ENCODE measurements around the gene INSC.

Gene INSC

DNA sequence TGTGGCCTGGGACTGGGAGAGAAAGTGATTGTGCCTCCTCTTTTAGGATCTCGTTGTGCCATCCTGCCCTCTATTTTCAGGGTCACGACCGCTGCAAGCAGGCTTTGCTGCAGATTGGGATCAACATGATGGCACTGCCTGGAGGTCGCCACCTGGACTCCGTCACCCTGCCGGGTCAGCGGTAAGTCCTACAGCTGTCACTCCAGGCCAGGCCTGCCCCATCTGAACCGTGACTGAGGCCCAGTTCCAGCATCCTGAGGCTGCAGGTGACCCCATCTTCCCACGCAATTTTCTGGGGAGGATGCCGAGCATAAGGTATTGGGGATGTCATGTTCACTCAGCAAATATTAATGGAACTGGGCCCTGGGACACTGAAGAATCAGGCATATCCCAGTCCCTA lies 34.3 kb downstream of the INSC start:
- DNase-seq = no peak

DNA sequence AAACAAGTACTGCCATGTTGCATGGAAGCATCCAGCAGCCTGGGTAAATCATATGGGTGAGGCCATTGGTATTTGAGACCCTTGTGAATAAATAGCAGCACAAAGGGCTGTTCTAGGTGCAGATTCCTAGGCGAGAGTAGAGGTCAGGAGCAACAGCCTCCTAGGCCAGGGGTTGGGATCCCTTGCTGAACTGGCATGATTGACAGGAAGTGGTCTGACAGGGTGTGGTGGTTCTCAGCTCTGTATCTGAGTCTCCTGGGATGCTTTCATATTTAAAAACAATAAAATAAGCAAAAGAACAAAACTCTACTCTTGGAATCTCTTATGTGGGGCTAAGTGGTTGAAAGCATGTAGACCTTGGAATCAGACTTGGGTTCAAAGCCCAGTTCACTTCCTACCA lies 35.8 kb downstream of the INSC start:
- DNase-seq = no peak

DNA sequence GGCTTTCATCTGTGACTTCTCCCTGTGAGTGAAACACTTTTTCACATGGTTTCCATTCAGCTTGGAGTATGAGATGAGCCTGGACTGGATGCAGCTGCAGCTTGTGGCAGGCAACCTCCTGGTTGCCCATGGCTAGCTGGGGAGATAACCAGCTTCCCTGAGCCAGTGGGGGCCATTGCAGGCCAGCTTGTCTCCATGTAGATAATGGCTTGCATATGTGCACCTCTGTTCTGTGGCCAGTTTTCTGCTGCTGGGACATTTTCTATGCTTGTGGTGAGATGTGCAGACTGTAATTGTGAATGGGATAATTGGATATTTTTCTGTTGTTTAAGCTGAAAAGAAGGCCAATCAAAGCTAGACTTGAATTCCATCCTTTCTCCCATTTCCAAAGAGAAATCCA lies 38.5 kb downstream of the INSC start:
- no peak for DNase-seq

DNA sequence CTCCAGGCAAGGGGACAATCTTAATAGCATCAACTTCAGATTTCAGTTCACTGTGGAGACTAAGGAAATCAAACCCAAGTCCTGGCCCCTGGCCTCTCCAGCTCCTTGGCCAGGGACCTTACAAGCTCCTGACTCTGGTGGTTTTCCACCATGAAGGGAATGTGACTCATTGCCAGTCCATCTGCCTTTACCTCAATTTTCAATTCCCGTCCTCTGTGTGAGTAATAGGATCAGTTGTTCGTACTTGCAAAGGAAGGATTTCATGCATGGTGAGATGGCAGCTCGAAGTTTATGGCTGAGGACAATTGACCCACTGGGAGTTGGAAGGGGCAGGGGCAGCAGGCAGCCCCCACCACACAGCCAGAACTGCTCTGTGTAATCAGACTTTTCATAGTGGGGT lies 42.5 kb downstream of the INSC start:
- no peak for DNase-seq

DNA sequence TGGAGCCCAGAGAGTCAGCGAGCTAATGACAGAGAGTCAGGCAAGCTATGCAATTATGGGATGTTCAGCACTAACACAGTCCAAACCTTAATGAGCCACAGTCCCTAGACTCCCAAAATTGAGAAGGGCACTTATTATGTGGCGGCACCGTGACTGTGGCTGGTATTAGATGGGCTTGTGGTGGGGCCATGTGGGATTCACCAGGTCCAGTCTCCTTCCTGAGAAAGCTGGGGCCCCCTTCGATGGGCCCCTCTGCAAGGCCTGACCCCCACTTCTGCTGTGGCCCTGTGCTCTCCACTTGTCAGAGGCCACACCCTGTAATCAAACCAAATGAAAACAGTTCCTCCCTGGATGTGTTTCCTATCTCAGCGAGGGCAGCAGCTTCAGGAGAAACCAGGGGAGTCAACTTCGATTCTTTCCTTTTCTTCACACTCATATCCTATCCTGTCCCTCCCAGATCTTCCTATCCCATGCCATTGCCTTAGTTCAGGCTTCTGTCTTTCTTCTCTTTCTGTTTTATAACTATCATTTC lies 42.9 kb downstream of the INSC start:
- no peak for DNase-seq

DNA sequence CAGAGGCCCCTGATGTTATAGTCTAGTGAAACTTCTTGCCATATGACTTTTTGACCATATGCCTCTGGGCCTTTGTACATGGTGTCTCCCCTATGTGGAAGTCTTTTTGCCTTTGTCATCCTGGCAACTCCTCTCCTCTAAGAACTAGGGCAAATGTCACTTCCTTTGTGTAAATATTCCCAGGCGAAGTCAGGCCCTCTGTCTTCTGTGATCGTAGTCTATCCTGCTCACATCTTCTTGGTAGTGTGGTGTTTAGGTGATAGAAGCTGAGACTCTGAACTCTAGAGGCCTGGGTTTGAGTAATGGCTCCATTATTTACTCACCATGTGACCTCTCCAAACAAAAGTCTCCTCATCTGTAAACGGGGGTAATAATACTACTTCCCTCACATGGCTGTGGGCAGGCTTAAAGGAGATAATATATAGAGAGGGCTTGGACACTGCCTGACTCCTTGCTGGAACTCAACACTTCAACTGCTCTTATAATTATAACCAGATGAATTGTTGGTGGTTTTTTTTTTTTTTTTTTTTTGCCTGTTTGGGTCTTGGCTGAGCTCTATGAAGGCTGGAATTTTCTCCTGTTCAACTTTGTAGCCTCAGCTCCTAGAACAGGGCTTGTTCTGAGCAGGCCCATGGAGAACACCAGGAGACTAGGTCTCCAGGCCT lies 43.8 kb downstream of the INSC start:
- DNase-seq = no peak

DNA sequence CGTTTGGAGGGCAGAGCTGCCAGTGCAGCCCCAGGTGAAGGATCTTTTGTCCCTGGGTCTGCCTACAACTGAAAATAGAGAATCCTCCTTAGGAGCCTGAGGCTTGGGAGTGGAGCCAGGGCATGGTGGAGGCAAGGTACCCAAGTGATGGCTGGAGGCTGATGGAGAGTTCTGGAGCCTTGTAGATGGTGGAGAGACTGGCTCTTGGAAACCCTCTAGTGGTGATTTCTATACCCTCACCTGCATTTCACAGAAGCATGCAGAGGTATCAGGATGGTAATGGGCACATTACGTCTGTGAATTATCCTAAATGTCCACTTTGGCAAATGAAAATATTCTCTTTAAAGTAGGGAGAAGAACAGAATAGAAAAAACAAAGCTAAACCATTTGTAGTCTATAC lies 44.4 kb downstream of the INSC start:
- no peak for DNase-seq

DNA sequence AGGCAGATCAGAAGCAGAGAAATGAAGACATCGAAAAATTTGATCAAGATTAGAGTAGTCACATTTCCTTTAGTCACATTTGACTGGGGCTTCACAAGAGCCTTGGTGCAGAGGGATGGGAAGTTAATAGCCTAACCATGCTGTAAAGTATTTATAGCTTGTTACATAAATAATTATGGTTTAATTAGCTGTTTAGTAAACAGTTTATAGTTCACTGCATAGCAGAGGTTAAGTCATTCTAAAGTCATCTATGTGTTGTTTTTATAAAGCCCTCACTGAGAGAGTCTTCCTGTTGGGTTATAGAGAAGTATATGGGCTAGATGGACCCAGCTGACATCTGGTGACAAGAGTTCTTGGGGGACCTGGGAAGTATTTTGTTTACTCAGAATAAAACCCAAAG lies 47.1 kb downstream of the INSC start:
- DNase-seq = no peak

DNA sequence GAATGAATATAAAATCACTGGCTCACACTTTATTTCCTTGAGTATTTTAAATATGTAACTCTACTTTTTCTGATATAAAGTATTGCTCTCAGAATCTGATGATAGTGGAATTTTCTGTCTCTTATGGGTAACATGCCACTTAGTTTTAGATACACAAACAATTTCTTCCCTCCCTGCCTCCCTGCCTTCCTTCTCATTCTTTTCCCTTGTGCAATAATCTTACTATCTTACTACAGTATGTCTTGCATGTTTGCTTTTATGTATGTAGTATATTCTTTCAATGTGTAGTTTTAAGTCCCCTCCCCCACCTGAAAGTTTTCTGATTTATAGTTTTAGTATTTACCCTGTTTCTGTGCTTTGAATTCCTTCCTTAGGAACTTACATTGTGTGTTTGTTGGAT lies 48.4 kb downstream of the INSC start:
- no peak for DNase-seq

DNA sequence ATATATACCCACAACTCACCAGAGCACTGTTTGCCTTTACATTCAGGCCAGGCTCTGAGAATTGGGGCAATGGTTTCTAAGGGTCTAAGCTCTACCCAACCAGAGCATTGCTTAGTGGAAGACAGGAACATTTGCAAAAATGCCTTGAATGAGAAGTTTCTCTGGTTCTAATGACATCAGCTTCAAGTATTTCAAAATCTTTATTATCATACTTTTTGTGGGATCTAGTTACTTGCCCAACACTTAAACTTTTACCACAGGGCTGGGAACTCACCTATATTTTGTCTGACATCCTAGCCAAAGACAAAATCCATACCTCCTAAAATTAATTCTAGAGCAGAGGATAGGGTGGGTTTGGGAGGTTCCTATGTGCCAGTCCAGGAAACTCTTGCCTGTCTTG lies 51.5 kb downstream of the INSC start:
- no peak for DNase-seq

DNA sequence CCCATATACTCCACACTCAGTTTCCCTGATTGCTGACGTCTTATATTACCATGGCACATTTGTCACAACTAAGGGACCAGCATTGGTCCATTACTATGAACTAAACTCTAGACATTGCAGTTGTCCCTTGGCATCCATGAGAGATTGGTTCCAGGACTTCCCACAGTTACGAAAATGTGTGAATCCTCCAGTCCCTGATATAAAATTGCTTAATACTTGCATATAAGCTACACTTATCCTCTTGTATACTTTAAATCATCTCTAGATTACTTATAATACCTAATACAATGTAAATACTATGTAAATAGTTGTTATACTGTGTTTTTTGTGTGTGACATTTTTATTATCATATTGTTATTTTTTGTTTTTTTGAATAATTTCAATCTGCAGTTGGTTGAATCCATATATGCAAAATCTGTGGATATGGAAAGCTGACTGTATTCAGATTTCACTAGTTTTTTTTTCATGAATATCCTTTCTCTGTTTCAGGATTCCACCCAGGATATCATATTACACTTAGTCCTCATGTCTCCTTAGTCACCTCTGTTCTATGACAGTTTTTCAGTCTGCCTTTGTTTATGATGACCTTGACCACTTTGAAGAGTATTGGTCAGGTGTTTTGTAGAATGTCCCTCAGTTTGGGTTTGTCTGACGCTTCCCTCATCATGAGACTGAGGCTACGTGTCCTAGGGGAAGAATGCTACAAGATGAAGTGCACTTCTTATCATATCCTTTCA lies 55.3 kb downstream of the INSC start:
- DNase-seq = no peak

DNA sequence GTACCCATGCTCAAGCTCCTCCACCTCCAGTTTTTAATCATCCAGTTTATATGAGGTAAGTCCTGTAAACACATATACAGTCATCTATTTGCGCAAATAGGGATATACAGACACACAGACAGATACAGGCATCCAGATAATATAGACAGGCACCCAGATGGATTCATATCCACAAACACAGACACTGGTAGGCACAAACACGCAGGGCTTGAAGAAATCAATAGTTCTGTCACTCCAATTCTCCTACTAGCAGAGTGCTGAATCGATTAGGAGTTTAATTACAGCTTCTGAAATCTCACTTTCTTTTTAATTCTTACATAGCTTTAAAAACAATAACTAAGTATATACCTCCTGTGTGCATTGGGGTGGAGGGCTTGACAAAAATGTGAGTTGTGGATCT lies 56.0 kb downstream of the INSC start:
- DNase-seq = no peak

DNA sequence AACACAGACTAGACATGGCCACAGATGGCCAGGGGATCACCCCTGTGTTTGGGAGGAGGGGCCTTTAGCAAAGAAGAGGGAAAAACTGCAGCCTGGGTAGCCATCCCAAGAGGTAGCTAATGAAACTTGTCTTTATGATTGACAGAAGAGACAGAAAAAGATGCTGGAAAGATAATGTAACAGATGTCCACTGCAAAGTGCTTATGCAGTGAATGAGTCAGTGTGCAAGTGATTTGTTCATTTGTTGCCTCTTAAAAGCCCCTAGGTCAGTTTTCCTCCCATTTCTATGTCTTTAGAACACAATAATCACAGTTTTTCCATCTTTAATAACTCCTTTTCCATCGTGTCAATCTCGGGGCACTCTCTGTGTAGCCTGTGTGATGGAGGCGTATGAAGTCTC lies 57.2 kb downstream of the INSC start:
- DNase-seq = no peak

DNA sequence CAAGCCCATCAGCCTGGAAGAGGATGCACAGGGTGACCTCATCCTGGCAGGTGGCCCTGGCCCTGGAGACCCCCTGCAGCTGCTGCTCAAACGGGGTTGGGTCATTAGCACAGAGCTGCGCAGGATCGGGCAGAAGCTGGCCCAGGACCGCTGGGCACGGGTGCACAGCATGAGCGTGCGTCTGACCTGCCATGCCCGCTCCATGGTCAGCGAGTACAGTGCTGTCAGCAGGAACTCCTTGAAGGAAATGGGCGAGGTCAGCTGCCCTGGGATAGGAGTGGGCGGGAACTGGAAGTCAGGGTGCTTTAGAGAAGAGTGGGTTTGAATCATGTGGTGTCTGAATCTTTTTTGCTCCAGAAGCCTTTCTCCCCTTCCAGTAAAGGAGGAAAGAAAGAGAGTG lies 61.1 kb downstream of the INSC start:
- no peak for DNase-seq

DNA sequence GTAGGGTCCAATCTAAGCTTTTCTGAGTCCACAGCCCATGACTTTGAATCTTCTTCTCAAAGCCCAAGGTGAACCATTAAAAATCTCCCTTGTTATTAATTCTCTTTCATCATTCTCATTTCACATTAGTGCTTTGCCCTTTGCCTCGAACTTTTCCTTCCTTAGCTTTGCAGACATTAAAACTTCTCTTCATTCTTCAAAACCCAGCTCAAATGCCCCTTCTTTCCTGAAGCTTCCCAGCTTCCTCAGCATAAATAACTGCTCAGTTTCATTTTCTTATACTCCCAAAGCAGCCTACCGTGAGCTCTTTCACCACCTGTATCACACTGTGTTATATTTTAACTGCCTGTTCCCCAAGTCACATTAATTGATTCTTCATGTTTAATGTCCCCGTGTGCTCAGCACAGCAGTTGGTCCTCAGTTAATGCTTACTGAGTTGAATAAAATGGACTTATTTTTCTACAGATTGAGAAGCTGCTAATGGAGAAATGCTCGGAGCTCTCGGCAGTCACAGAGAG lies 62.0 kb downstream of the INSC start:
- no peak for DNase-seq

DNA sequence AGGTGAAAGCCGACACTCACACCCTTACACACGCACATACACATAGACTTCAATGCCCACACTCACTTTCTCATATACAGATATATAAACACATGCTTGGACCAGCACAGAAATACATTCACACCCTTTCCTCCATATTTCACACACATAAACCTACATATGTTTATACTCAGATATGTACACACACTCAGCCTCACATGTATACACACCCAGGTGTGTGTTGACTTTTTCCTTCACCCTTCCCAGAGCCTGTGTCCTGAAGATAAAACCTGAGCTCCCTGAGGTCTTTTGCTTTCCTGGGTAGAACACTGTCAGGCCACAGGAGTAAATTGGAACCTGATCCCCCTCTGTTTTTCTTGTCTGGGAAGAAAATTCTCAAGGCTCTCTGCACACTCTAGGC lies 62.8 kb downstream of the INSC start:
- no peak for DNase-seq

DNA sequence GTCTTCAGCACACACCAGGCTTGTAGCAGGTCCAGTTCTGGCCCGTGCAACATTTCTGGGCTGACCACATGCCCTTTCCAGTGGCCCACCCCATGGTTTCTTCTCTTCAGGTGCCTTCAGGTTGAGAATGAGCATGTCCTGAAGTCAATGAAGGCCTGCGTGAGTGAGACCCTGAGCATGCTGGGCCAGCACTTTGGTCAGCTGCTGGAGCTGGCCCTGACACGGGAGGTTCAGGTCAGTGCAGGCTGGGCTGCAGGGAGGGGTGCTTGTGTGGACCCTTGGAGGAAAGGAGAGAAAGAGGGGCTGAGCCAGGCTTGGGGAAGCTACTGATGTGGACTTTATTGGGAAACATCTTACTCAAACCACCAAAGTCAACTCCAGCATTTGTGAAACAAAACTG lies 63.5 kb downstream of the INSC start:
- DNase-seq = no peak

DNA sequence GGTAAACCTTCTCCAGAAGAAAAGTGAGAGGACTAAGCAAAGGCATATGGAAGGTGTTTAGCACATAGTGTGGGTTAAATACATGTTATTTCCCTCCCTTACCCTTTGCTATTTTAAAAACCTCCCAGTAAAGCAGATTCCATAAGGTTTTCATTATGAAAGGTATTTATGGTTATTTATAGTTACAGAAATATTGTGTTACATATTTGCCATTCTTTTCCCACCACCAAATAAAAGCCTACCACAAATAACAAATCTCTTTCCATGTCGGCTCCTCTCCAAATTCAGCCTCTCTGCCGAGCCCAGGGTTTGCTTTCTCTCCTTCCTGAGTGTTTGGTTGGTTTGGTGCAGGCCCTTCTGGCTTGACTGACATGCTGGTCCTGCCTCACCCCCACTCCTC lies 64.4 kb downstream of the INSC start:
- DNase-seq = no peak

DNA sequence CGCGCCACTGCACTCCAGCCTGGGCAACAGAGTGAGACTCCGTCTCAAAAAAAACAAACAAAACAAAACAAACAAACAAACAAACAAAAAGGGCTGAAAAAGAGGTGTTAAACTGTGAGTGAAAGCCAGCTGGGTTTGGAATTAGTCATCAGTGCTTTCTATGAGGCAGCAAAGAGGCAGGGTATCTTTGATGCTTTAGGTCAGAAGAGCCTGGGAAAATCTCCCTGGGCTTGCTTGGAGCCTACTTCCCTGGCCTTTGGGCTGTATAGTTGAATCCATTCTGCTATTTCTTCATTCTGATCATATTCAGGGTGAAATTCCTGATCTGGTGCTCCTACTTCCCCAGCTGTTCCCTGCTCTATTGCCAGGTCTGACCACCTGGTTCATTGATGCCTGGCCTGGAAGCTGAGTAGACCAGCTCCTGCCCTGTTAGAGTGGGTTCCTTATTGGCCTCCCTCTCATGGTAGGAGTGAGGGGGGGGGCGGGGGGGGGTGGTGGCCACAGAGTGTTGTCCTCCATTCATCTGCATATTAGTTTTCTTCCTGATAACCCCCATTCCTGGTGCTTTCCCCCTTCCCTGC lies 65.6 kb downstream of the INSC start:
- no peak for DNase-seq

DNA sequence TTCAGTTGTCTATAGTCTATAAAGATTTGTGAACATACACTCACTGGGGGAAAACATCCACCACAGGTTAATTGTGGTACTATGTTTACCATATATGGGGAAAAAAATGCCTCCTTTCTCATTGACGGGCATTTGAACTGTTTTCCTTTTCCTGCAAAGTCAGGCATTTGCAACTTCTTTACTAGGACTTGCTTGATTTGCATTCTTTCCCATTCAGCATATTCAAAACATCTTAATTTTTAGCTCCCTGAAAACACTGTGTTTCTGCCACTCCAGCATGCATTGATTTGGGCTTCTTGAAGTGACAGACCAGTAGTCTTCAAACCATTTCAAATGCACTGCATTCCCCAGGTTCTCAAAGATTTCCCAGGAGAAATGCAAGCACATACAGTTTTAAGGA lies 67.6 kb downstream of the INSC start:
- DNase-seq = no peak

DNA sequence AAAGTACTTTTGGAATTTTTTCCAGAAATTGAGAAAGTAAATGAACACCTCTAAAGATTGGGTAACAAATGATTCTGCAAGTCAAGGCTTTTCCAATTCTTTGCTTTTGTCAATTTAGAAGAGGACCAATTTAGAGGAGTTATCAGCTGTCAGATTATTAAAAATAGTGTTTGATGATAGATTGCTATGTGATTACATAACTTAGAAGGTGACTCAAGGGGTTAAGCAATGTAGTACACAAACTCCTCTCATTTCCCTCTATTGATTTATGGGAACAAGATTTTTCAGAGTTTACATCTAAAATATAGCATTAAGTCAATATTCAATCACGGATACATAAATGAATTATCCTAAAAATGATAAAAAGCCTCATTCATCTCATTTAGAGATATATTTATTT lies 70.3 kb downstream of the INSC start:
- DNase-seq = no peak

DNA sequence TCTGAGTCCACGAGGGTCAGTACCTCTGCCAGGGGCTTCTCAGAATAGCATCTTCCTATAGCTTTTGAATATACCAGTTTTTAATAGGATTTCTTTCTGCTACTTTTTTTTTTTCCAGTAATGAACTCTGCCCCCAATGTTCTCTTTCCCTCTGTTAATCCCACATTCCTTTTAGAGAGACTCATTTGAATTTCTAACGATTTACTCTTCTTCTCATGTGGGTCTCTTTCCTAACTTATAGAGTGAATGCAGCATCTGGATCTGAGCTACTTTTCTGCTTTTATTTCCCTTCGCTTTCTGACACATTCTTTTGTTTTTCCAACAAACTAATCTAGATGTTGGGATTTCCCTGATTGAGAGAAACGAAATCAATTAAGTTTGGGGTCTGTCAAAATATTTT lies 71.4 kb downstream of the INSC start:
- no peak for DNase-seq

DNA sequence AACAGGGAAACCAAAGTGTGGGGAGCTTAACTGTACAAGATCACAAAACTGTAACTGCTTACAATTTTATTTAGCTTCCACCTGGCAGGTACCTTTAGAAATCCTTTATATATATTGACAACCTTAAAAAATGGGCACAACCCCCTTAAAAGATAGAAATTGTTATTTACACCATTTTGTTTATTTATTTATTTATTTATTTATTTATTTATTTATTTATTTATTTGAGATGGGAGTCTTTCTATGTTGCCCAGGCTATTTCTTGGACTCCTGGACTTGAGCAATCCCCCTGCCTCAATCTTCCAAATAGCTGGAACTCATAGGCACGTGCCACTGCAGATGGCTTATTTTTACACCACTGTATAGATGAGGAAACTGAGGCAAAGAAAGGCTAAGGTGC lies 74.5 kb downstream of the INSC start:
- DNase-seq = no peak

DNA sequence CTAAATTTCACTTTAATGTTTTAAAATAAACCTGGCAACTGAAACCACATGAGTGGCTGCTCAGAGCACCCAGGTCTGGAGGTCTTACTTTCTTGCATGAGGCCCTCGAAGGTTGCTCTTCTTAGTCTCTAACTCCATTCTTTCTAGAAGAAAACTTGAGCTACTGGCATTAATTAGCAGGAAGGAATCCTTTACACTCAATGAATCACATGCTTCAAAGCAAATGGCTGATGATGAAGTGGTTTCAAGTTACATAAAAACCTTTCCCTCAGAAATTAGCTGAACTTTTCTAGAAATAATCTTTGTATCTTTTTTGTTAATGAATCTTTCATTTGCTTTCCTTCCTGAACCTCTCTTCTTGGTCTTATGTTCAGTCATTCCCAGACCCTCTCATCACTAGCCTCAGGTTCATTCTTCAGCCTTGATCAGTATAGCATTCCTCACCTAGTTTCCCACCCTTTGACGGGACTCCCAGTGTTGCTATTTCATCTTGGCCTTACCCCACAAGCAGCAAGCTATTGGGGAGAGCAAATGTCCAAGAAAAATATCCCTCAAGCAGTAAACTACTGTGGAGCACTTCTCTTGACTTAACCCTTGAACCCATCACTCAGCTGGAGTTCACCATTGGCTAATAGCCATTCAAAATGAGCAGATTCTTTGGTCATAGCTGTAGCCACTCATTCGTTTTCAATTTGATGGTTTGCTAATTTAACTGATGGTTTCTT lies 75.1 kb downstream of the INSC start:
- DNase-seq = no peak

All from CD4-positive, alpha-beta T cell treated with Interleukin-10 for 1 hour (primary cell).